Stimulated activated CD4-positive, alpha-beta T cell treated with anti-CD3 and anti-CD28 coated beads, Interleukin-4, amount 100 ng/mL, for 4 hours (primary cell): Measurements from ENCODE around the gene NODAL.
A peak's percentile ranks its signal among the peaks of the same experiment; 100 is the strongest.

Source experiments
- DNase-seq, 2 experiments: peaks; one replicate each; pipeline ENCODE4 v3.0.0-alpha.2; 2020

The NODAL gene

GRCh38 chr10:70432561-70433263 is 8.8 kb downstream of the NODAL start:
- DNase-seq = no peak

- no peak for DNase-seq
Measured at GRCh38 chr10:70432101-70432500, 9.4 kb downstream of the NODAL start.

GRCh38 chr10:70430493-70431445 is 10.7 kb downstream of the NODAL start:
- DNase-seq = no peak

GRCh38 chr10:70426823-70427222 is 14.7 kb downstream of the NODAL start:
- DNase-seq = no peak

- DNase-seq = no peak
Measured at GRCh38 chr10:70425096-70425495, 16.4 kb downstream of the NODAL start.

- no peak for DNase-seq
Measured at GRCh38 chr10:70424320-70424719, 17.2 kb downstream of the NODAL start.

- DNase-seq = no peak
Measured at GRCh38 chr10:70418713-70419112, 22.8 kb downstream of the NODAL start.

- no peak for DNase-seq
Measured at GRCh38 chr10:70418229-70418628, 23.3 kb downstream of the NODAL start.

- no peak for DNase-seq
Measured at GRCh38 chr10:70417568-70417967, 23.9 kb downstream of the NODAL start.

GRCh38 chr10:70412356-70412755 is 29.1 kb downstream of the NODAL start:
- DNase-seq = no peak

- no peak for DNase-seq
Measured at GRCh38 chr10:70410608-70411007, 30.9 kb downstream of the NODAL start.

- DNase-seq = no peak
Measured at GRCh38 chr10:70409772-70410171, 31.7 kb downstream of the NODAL start.

- DNase-seq = no peak
Measured at GRCh38 chr10:70405037-70405824, 36.2 kb downstream of the NODAL start.

- DNase-seq = no peak
Measured at GRCh38 chr10:70404787-70405036, 36.8 kb downstream of the NODAL start.

- peak; percentile 96 to 99 for DNase-seq
Measured at GRCh38 chr10:70404036-70404786, 37.3 kb downstream of the NODAL start, which contains the start of gene EIF4EBP2. TSS of gene EIF4EBP2 (plus strand) at chr10:70404145. CDS start at chr10:70404402, 257 bp downstream.

- no peak for DNase-seq
Measured at GRCh38 chr10:70403483-70404035, 37.9 kb downstream of the NODAL start.

- DNase-seq = no peak
Measured at GRCh38 chr10:70399177-70399576, 42.3 kb downstream of the NODAL start.

GRCh38 chr10:70396140-70396539 is 45.3 kb downstream of the NODAL start:
- no peak for DNase-seq

- no peak for DNase-seq
Measured at GRCh38 chr10:70391654-70392053, 49.8 kb downstream of the NODAL start.
